ENCODE results near the gene BRD1. TPM values are rescaled to one million over a fixed set of nuclear protein-coding genes. Genes with fewer than 3 reads are reported as not detected.
A peak's percentile ranks its signal among the peaks of the same experiment; 100 is the strongest.

Gene BRD1
- polyA plus RNA-seq, 3 donors: 0.61 to 13.8 (median 0.86) TPM

GRCh38 chr22:49773531-49773930 lies 54.1 kb downstream of the BRD1 start:
- H3K27ac Mint-ChIP-seq: peak overlapping the region in 1 of 7 donors; percentile 36
- Histone ChIP-seq H3K4me3 (replicated peaks in 1 of 3; ENCODE audit: low read depth in 2 of 3, low read length in 3 of 3) (no peak overlapping the region), H3K9ac (ENCODE audit: insufficient read depth, low read length, poor library complexity, severe bottlenecking) (no peak overlapping the region), H3K27me3 (ENCODE audit: control insufficient read depth in 2 of 2, insufficient read depth in 2 of 2, low read length in 2 of 2) (no peaks in the 10 kb centered on the region), H3K79me2 (ENCODE audit: insufficient read depth, low read length) (peaks cover 4% of the 10 kb centered on the region), H3K27ac (ENCODE audit: low read depth in 1 of 2, low read length in 2 of 2) (no peak overlapping the region), H3K4me2 (replicated peaks; ENCODE audit: extremely low read depth, low read length, poor library complexity, severe bottlenecking) (no peak overlapping the region), H3K9me3 (replicated peaks in 1 of 2; ENCODE audit: control insufficient read depth in 1 of 2, insufficient read depth in 1 of 2, low read length in 2 of 2) (no peaks in the 10 kb centered on the region), H2AFZ (ENCODE audit: insufficient read depth, low read depth, low read length, poor library complexity, severe bottlenecking) (no peak overlapping the region), H4K20me1 (ENCODE audit: insufficient read depth, low read length) (peaks cover 50% of the 10 kb centered on the region), H3K4me1 (ENCODE audit: control insufficient read depth in 1 of 2, insufficient read depth in 2 of 2, low read length in 2 of 2) (no peaks in the 10 kb centered on the region), H3K36me3 (replicated peaks in 1 of 2; ENCODE audit: control insufficient read depth in 1 of 2, insufficient read depth in 2 of 2, low read length in 2 of 2) (peaks cover 54 to 69% of the 10 kb centered on the region in 2 donors)
- H3K27me3 Mint-ChIP-seq (ENCODE audit: low read depth in 3 of 3): peaks cover 6 to 22% (median 8%) of the 10 kb centered on the region in 3 donors
- no peak overlapping the region for H3K4me3 Mint-ChIP-seq
- DNase-seq: no peak
- peaks cover 0 to 5% (median 0%) of the 10 kb centered on the region in 7 donors for H3K9me3 Mint-ChIP-seq
- intact Hi-C loops (cut with micrococcal nuclease): no loop called here
- WGBS (ENCODE audit: insufficient coverage): 100% methylated on average over 4 of the region's 11 CpGs
- peaks cover 53 to 67% of the 10 kb centered on the region in 2 donors for H3K36me3 Mint-ChIP-seq
- H3K4me1 Mint-ChIP-seq: no peaks in the 10 kb centered on the region
- TF ChIP-seq CTCF (IDR thresholded peaks at IDR 0.05): no peak

- Histone ChIP-seq H3K4me3 (replicated peaks in 1 of 3; ENCODE audit: low read depth in 2 of 3, low read length in 3 of 3) (no peak overlapping the region), H3K79me2 (ENCODE audit: insufficient read depth, low read length) (no peaks in the 10 kb centered on the region), H3K9ac (ENCODE audit: insufficient read depth, low read length, poor library complexity, severe bottlenecking) (no peak overlapping the region), H3K4me1 (ENCODE audit: control insufficient read depth in 1 of 2, insufficient read depth in 2 of 2, low read length in 2 of 2) (no peaks in the 10 kb centered on the region), H3K27me3 (ENCODE audit: control insufficient read depth in 2 of 2, insufficient read depth in 2 of 2, low read length in 2 of 2) (no peaks in the 10 kb centered on the region), H3K36me3 (replicated peaks in 1 of 2; ENCODE audit: control insufficient read depth in 1 of 2, insufficient read depth in 2 of 2, low read length in 2 of 2) (peaks cover 47 to 60% of the 10 kb centered on the region in 2 donors), H3K27ac (ENCODE audit: low read depth in 1 of 2, low read length in 2 of 2) (no peak overlapping the region), H3K9me3 (replicated peaks in 1 of 2; ENCODE audit: control insufficient read depth in 1 of 2, insufficient read depth in 1 of 2, low read length in 2 of 2) (no peaks in the 10 kb centered on the region), H2AFZ (ENCODE audit: insufficient read depth, low read depth, low read length, poor library complexity, severe bottlenecking) (no peak overlapping the region), H4K20me1 (ENCODE audit: insufficient read depth, low read length) (peaks cover 41% of the 10 kb centered on the region), H3K4me2 (replicated peaks; ENCODE audit: extremely low read depth, low read length, poor library complexity, severe bottlenecking) (no peak overlapping the region)
- no peak for TF ChIP-seq CTCF (IDR thresholded peaks at IDR 0.05)
- WGBS (ENCODE audit: insufficient coverage): 45% methylated on average over 7 of the region's 16 CpGs
- Mint-ChIP-seq H3K9me3 (peaks cover 0 to 7% (median 0%) of the 10 kb centered on the region in 7 donors), H3K27me3 (ENCODE audit: low read depth in 3 of 3) (peaks cover 6 to 22% (median 8%) of the 10 kb centered on the region in 3 donors), H3K4me3 (no peak overlapping the region), H3K4me1 (no peaks in the 10 kb centered on the region), H3K27ac (no peak overlapping the region), H3K36me3 (peaks cover 44 to 59% of the 10 kb centered on the region in 2 donors)
- intact Hi-C loops (cut with micrococcal nuclease): no loop called here
- DNase-seq: no peak
Measured at GRCh38 chr22:49772692-49773091, 55.0 kb downstream of the BRD1 start.

All from CD14-positive monocyte (primary cell).